GM12878 (cell line): Measurements from ENCODE around the gene MYBL2. TPM values are rescaled to one million over a fixed set of nuclear protein-coding genes. Genes with fewer than 3 reads are reported as not detected.

ENCODE experiments used
- CBFB ChIP-seq: IDR thresholded peaks from 2 replicates; pipeline ENCODE4 v1.6.1; 2016; ENCODE audit warnings: antibody characterized with exemption, low read depth
- CHD4 ChIP-seq: fragments of 200-600 bp; sonication (generic); IDR thresholded peaks from 2 replicates; pipeline ENCODE4 v1.6.1; 2016; ENCODE audit warnings: mild to moderate bottlenecking
- CUX1 ChIP-seq: IDR thresholded peaks from 2 replicates; pipeline ENCODE4 v1.6.1; 2012; ENCODE audit warnings: improper control_type of control experiment, low read depth, low read length; ENCODE audit not compliant: insufficient replicate concordance
- GABPA ChIP-seq: IDR thresholded peaks from 2 replicates; pipeline ENCODE4 v1.6.1; 2014; ENCODE audit warnings: antibody characterized with exemption, low read depth, mild to moderate bottlenecking, inconsistent platforms
- MAX ChIP-seq: IDR thresholded peaks from 2 replicates; pipeline ENCODE4 v1.6.1; 2012; ENCODE audit warnings: low read depth, low read length, improper control_type of control experiment
- MEF2A ChIP-seq: IDR thresholded peaks from 2 replicates; pipeline ENCODE4 v1.6.1; 2011; ENCODE audit warnings: low read depth, mild to moderate bottlenecking, low read length, moderate library complexity; ENCODE audit not compliant: insufficient read depth
- MTA2 ChIP-seq: fragments of 450-650 bp; IDR thresholded peaks from 2 replicates; pipeline ENCODE4 v1.6.1; 2016; ENCODE audit warnings: low read depth, mild to moderate bottlenecking, moderate library complexity
- PKNOX1 ChIP-seq: fragments of 450-650 bp; IDR thresholded peaks from 2 replicates; pipeline ENCODE4 v1.6.1; 2016; ENCODE audit warnings: mild to moderate bottlenecking
- RBBP5 ChIP-seq: fragments of 200-600 bp; sonication (generic); conservative IDR thresholded peaks from 2 replicates; pipeline ENCODE4 v1.6.1; 2016
- REST ChIP-seq: IDR thresholded peaks from 2 replicates; pipeline ENCODE4 v1.6.1; 2012; ENCODE audit warnings: mild to moderate bottlenecking, low read depth, low read length
- SMAD5 ChIP-seq: IDR thresholded peaks from 2 replicates; pipeline ENCODE4 v1.6.1; 2016; ENCODE audit warnings: antibody characterized with exemption, low read depth
- SUZ12 ChIP-seq: fragments of 200-600 bp; sonication (generic); IDR thresholded peaks from one replicate; pipeline ENCODE4 v1.6.1; 2018; ENCODE audit warnings: antibody characterized with exemption, mild to moderate bottlenecking; ENCODE audit not compliant: unreplicated experiment
- ZBTB4 ChIP-seq: fragments of 450-650 bp; formaldehyde crosslinking; IDR thresholded peaks from 2 replicates; pipeline ENCODE4 v1.4.0; 2022; ENCODE audit warnings: mild to moderate bottlenecking, moderate library complexity
- polyA plus RNA-seq, 11 experiments: library from polyadenylated mRNA; depleted of rRNA in 4 of 11; unstranded in 6 of 11; stranded (reverse) in 5 of 11; fragments of >200 nt; fragmentation: Nextera tagmentation in 4 of 11; fragmentation: Illumina TruSeq in 1 of 11; extraction: Ambion mirVana in 4 of 11; extraction: Trizol in 1 of 11; gene quantifications; 1 replicate in 1 of 11; 2 replicates in 10 of 11; pipeline versions ENCODE4 v1.2.1 to v1.2.3, GENCODE V29; 2011 to 2016; ENCODE audit warnings: inconsistent platforms in 2 of 11, missing spikeins in 2 of 11, low read depth in 1 of 11
- total RNA-seq, 4 experiments: library from RNA; depleted of rRNA in 3 of 4; stranded (reverse); fragments of >200 nt in 3 of 4; fragmentation: Illumina TruSeq in 1 of 4; extraction: Trizol in 1 of 4; gene quantifications; 2 replicates each; pipeline versions ENCODE4 v1.2.1 to v1.2.3, GENCODE V29; 2013 to 2021

The MYBL2 gene
- total and polyA plus RNA-seq, 10 of the 15 experiments (the other 5 are each of a cell fraction or from before 2014, with no cell fraction given): 4.5 to 213 (median 74.2) TPM

GRCh38 chr20:43736588-43737158, 69.8 kb downstream of the MYBL2 start (continued):
- TF ChIP-seq MAX (no peak), GABPA (0 out of 2 replicates have a peak, but pooled peaks have one; percentile 35), CBFB (0 out of 2 replicates have a peak, but pooled peaks have one; percentile 55), MEF2A (peak; percentile 84; the same call in 1 of the 2 replicates), ZBTB4 (CRISPR knock-in tag) (no peak), SMAD5 (no peak), REST (no peak), CUX1 (no peak), RBBP5 (no peak), MTA2 (peak; percentile 71), CHD4 (no peak), PKNOX1 (peak; percentile 74), SUZ12 (no peak)
